Measurements from ENCODE around the gene SHTN1. TPM values are rescaled to one million over a fixed set of nuclear protein-coding genes. Genes with fewer than 3 reads are reported as not detected.

The SHTN1 gene
- total RNA-seq, 1 donor from 2014 or later: 20.2 TPM

DNA sequence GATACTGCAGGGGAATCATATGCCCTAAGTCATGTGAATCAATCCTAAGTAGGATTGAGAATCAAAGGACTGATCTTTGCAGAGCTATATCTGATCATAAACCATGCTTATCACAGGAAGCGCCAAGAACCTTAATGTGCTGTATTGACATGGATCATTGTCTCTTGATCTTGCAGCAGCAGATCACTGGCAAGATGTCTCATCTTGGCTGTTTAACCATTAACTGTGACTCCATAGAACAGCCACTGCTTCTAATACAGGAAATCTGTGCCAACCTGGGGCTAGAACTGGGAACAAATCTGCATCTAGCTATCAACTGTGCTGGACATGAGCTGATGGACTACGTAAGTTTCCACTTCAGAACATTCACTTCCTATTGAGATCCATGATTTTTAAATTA is 134.0 kb downstream of the SHTN1 start:
- no peak for DNase-seq (ENCODE audit: low spot score)
- H3K4me3 Mint-ChIP-seq (ENCODE audit: unreplicated experiment): no peak overlapping the region
- no peaks in the 10 kb centered on the region for H3K36me3 Mint-ChIP-seq (ENCODE audit: low read depth)
- no peaks in the 10 kb centered on the region for H3K4me1 Mint-ChIP-seq (ENCODE audit: low read depth)
- TF ChIP-seq, protein P1, sequence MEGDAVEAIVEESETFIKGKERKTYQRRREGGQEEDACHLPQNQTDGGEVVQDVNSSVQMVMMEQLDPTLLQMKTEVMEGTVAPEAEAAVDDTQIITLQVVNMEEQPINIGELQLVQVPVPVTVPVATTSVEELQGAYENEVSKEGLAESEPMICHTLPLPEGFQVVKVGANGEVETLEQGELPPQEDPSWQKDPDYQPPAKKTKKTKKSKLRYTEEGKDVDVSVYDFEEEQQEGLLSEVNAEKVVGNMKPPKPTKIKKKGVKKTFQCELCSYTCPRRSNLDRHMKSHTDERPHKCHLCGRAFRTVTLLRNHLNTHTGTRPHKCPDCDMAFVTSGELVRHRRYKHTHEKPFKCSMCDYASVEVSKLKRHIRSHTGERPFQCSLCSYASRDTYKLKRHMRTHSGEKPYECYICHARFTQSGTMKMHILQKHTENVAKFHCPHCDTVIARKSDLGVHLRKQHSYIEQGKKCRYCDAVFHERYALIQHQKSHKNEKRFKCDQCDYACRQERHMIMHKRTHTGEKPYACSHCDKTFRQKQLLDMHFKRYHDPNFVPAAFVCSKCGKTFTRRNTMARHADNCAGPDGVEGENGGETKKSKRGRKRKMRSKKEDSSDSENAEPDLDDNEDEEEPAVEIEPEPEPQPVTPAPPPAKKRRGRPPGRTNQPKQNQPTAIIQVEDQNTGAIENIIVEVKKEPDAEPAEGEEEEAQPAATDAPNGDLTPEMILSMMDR (IDR thresholded peaks at IDR 0.05): no peak
- no peaks in the 10 kb centered on the region for H3K9me3 Mint-ChIP-seq (ENCODE audit: low read depth)
- no peak overlapping the region for H3K27ac Mint-ChIP-seq (ENCODE audit: unreplicated experiment)
- peaks cover 4% of the 10 kb centered on the region for H3K27me3 Mint-ChIP-seq (ENCODE audit: low read depth)

DNA sequence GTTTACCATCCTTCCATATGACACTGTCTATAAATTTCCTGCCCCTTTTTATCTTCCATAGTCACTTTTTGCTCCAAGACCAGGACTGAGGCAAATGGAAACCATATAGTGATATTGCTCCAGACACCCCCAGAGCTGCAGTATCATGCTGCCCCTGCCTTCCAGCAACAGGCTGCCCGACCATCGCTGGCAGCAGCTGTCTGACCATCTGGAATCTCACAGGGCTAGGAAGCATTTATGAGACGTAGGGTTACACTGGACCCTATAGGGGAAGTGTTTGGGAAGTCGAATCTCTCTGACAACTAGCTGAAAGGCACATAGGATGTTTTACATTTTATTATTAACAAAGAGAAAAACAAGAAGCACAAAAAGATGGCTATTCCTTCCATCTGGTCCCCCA is 136.3 kb downstream of the SHTN1 start:
- TF ChIP-seq, protein P1 (IDR thresholded peaks at IDR 0.05): no peak
- Mint-ChIP-seq H3K4me3 (ENCODE audit: unreplicated experiment) (no peak overlapping the region), H3K27ac (ENCODE audit: unreplicated experiment) (no peak overlapping the region), H3K9me3 (ENCODE audit: low read depth) (no peaks in the 10 kb centered on the region), H3K36me3 (ENCODE audit: low read depth) (no peaks in the 10 kb centered on the region), H3K4me1 (ENCODE audit: low read depth) (no peaks in the 10 kb centered on the region), H3K27me3 (ENCODE audit: low read depth) (peaks cover 3% of the 10 kb centered on the region)
- no peak for DNase-seq (ENCODE audit: low spot score)

DNA sequence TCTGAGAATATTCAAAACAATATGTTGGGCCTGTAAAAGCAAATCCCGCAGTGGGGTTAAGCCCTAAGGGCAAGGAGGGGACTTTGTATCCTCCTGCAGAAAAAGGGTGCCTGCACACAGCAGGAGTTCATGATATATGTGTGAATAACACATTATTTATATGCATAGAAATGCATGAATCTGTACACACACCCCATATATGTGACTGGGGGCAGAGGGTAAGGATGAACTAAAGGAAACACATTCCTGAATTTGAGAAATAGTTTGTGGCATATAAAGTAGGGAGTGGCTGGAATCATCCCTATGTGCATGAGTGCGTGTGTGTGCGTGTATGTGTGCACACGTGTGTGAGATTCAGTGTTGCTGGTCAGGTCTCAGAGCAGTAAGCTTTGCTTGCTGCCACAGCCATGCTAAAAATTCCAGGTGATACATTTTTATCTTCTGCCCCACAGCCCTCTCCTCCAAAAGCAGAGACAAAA is 136.8 kb downstream of the SHTN1 start:
- TF ChIP-seq, protein P1 (IDR thresholded peaks at IDR 0.05): no peak
- no peaks in the 10 kb centered on the region for H3K9me3 Mint-ChIP-seq (ENCODE audit: low read depth)
- peaks cover 3% of the 10 kb centered on the region for H3K27me3 Mint-ChIP-seq (ENCODE audit: low read depth)
- no peaks in the 10 kb centered on the region for H3K36me3 Mint-ChIP-seq (ENCODE audit: low read depth)
- H3K27ac Mint-ChIP-seq (ENCODE audit: unreplicated experiment): no peak overlapping the region
- no peak overlapping the region for H3K4me3 Mint-ChIP-seq (ENCODE audit: unreplicated experiment)
- no peak for DNase-seq (ENCODE audit: low spot score)
- no peaks in the 10 kb centered on the region for H3K4me1 Mint-ChIP-seq (ENCODE audit: low read depth)

DNA sequence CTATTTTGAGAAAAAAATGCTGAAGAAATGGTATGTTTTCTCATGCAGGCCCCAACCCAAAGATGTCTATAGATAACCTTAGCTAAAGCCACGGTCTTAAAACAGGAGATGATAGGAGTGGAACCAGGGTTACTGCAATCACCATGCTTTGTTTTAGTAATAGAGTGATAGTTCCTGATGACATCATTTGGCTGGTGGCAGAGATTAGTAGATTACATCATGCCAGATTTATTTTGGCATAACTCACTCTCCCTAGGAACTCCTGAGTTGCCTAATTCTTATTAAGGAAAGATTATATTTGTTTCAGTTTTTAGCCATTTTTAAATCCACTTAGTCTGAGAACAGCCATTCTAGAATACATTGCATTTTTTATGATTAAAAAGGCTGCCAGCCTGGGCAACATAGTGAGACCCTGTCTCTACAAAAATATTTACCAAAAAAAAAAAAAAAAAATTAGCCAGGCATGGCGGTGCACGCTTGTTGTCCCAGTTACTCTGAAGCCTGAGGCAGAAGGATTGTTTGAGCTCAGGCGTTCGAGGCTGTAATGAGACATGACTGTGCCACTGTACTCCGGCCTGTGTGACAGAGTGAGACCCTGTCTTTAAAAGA is 137.9 kb downstream of the SHTN1 start:
- Mint-ChIP-seq H3K27me3 (ENCODE audit: low read depth) (no peaks in the 10 kb centered on the region), H3K36me3 (ENCODE audit: low read depth) (no peaks in the 10 kb centered on the region), H3K9me3 (ENCODE audit: low read depth) (no peaks in the 10 kb centered on the region), H3K4me3 (ENCODE audit: unreplicated experiment) (no peak overlapping the region), H3K27ac (ENCODE audit: unreplicated experiment) (no peak overlapping the region), H3K4me1 (ENCODE audit: low read depth) (no peaks in the 10 kb centered on the region)
- DNase-seq (ENCODE audit: low spot score): no peak
- TF ChIP-seq, protein P1 (IDR thresholded peaks at IDR 0.05): no peak

DNA sequence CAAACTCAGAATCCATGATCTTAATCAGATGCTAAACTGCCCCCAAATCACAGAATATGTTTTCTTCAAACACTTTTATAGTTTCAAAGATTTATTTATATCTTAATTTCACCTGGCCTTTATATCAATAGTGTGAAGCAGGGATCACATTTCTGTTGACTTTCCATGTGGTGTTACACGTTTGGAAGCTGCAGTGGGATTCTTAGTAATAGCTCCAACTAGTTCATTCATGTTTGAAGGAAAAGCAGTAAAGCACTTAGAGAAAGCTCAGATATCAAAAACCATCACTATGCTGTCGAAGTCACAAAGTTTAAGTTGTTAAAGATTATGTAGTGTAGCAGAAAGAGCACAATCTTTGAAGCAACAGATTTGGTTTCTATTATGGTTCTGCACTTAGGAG is 138.9 kb downstream of the SHTN1 start:
- no peak for DNase-seq (ENCODE audit: low spot score)
- TF ChIP-seq, protein P1 (IDR thresholded peaks at IDR 0.05): no peak
- Mint-ChIP-seq H3K27ac (ENCODE audit: unreplicated experiment) (no peak overlapping the region), H3K36me3 (ENCODE audit: low read depth) (no peaks in the 10 kb centered on the region), H3K9me3 (ENCODE audit: low read depth) (no peaks in the 10 kb centered on the region), H3K4me3 (ENCODE audit: unreplicated experiment) (no peak overlapping the region), H3K4me1 (ENCODE audit: low read depth) (no peaks in the 10 kb centered on the region), H3K27me3 (ENCODE audit: low read depth) (no peaks in the 10 kb centered on the region)

Data from chondrocyte (in vitro differentiated cells).